Ishikawa (cell line): ENCODE results near the gene QDPR.
A peak's percentile ranks its signal among the peaks of the same experiment; 100 is the strongest.

ENCODE experiments used
- CEBPB ChIP-seq: IDR thresholded peaks from 2 replicates; pipeline ENCODE4 v1.6.1; 2012
- EP300 ChIP-seq: IDR thresholded peaks from 2 replicates; pipeline ENCODE4 v1.6.1; 2012; ENCODE audit warnings: borderline replicate concordance
- FOXM1 ChIP-seq: IDR thresholded peaks from 2 replicates; pipeline ENCODE4 v1.6.1; 2012; ENCODE audit warnings: low read depth, borderline replicate concordance
- MAX ChIP-seq: IDR thresholded peaks from 2 replicates; pipeline ENCODE4 v1.6.1; 2012
- RAD21 ChIP-seq: IDR thresholded peaks from 2 replicates; pipeline ENCODE4 v1.6.1; 2012; ENCODE audit warnings: low read depth
- TAF1 ChIP-seq: IDR thresholded peaks from 2 replicates; pipeline ENCODE4 v1.6.1; 2012; ENCODE audit warnings: low read depth, mild to moderate bottlenecking

- no peak for TF ChIP-seq FOXM1
- TF ChIP-seq TAF1, result no peak
- TF ChIP-seq MAX, result peak; percentile 81
- no peak for TF ChIP-seq EP300
- TF ChIP-seq CEBPB, result no peak
- TF ChIP-seq RAD21, result no peak
These were observed 361 bp downstream of the QDPR start for GRCh38 chr4:17511509-17511949.
